Retinal pigment epithelial cell (primary cell): ENCODE measurements around the gene CNOT6.
"Not testable (repeated sequence)": the region's sequence is repeated elsewhere in the genome, so short reads cannot be mapped to it uniquely, and the experiment has no call there.

ENCODE experiments used
- DNase-seq: peaks from one replicate; pipeline ENCODE4 v3.0.0-alpha.2; 2010; ENCODE audit warnings: low read depth
- H3K4me3 ChIP-seq: 2 replicates; pipeline ENCODE4 v1.5.1; 2011; ENCODE audit warnings: mild to moderate bottlenecking, low read length, control low read depth, moderate library complexity
- CTCF ChIP-seq: conservative IDR thresholded peaks from 2 replicates; pipeline ENCODE4 v1.5.1; 2011; ENCODE audit warnings: low read depth, low read length, control low read depth, inconsistent platforms

Gene CNOT6

GRCh38 chr5:180474569-180474968 is 19.6 kb upstream of the CNOT6 start:
- no peak overlapping the region for H3K4me3 ChIP-seq
- no peak for DNase-seq
- no peak for TF ChIP-seq CTCF

GRCh38 chr5:180475969-180476524 is 18.1 kb upstream of the CNOT6 start:
- H3K4me3 ChIP-seq, DNase-seq: not testable (repeated sequence)

GRCh38 chr5:180484813-180485212 is 9.4 kb upstream of the CNOT6 start:
- TF ChIP-seq CTCF = no peak
- no peak overlapping the region for H3K4me3 ChIP-seq
- no peak for DNase-seq

- no peak for DNase-seq
- TF ChIP-seq CTCF = no peak
- H3K4me3 ChIP-seq = no peak overlapping the region
Measured at GRCh38 chr5:180486636-180487149, 7.5 kb upstream of the CNOT6 start.

GRCh38 chr5:180487556-180487955 is 6.6 kb upstream of the CNOT6 start:
- no peak for TF ChIP-seq CTCF
- no peak for DNase-seq
- no peak overlapping the region for H3K4me3 ChIP-seq

GRCh38 chr5:180491496-180491895 is 2.7 kb upstream of the CNOT6 start:
- DNase-seq = no peak
- H3K4me3 ChIP-seq = no peak overlapping the region
- TF ChIP-seq CTCF = no peak

- H3K4me3 ChIP-seq = no peak overlapping the region
- no peak for TF ChIP-seq CTCF
- no peak for DNase-seq
Measured at GRCh38 chr5:180492226-180492903, 1.8 kb upstream of the CNOT6 start.
